AG10803 (cell line): Measurements from ENCODE around the gene SULT1C3.

Experiments
- DNase-seq: peaks from one replicate; pipeline ENCODE4 v3.0.0; 2010; ENCODE audit warnings: low read depth
- H3K4me3 ChIP-seq: 2 replicates; pipeline ENCODE4 v1.5.1; 2011; ENCODE audit warnings: mild to moderate bottlenecking, low read length, control low read depth
- CTCF ChIP-seq: conservative IDR thresholded peaks from 2 replicates; pipeline ENCODE4 v1.5.1; 2011; ENCODE audit warnings: mild to moderate bottlenecking, low read length, control low read depth, inconsistent platforms

SULT1C3 gene

GRCh38 chr2:108240966-108241365 lies 1.2 kb downstream of the SULT1C3 start:
- H3K4me3 ChIP-seq, result no peak overlapping the region
- TF ChIP-seq CTCF, result no peak
- no peak for DNase-seq

GRCh38 chr2:108243566-108243965 lies 3.8 kb downstream of the SULT1C3 start:
- TF ChIP-seq CTCF, result no peak
- DNase-seq, result peak; percentile 15
- no peak overlapping the region for H3K4me3 ChIP-seq

GRCh38 chr2:108244667-108245414 lies 5.1 kb downstream of the SULT1C3 start:
- no peak for TF ChIP-seq CTCF
- DNase-seq, result no peak
- H3K4me3 ChIP-seq, result no peak overlapping the region

GRCh38 chr2:108253106-108253505 lies 13.3 kb downstream of the SULT1C3 start:
- H3K4me3 ChIP-seq, result no peak overlapping the region
- no peak for DNase-seq
- TF ChIP-seq CTCF, result no peak

- no peak overlapping the region for H3K4me3 ChIP-seq
- DNase-seq, result no peak
- TF ChIP-seq CTCF, result no peak
Observed at GRCh38 chr2:108257757-108258331, 18.1 kb downstream of the SULT1C3 start.

- TF ChIP-seq CTCF, result no peak
- no peak overlapping the region for H3K4me3 ChIP-seq
- no peak for DNase-seq
Observed at GRCh38 chr2:108260773-108261172, 21.0 kb downstream of the SULT1C3 start.

- DNase-seq, result no peak
- no peak overlapping the region for H3K4me3 ChIP-seq
- TF ChIP-seq CTCF, result no peak
Observed at GRCh38 chr2:108262036-108262435, 22.3 kb downstream of the SULT1C3 start.
